Rectal smooth muscle tissue (tissue), 1 donor: ENCODE results near the gene HEPHL1.
A peak's percentile ranks its signal among the peaks of the same experiment; 100 is the strongest.

Source experiments
- H3K27ac ChIP-seq: one replicate; pipeline ENCODE4 v1.7.0; 2013; ENCODE audit warnings: low read depth, low read length, inconsistent platforms
- H3K27me3 ChIP-seq: one replicate; pipeline ENCODE4 v1.7.0; 2013; ENCODE audit warnings: low read length; ENCODE audit not compliant: control insufficient read depth, insufficient read depth
- H3K36me3 ChIP-seq: one replicate; pipeline ENCODE4 v1.7.0; 2013; ENCODE audit warnings: low read length; ENCODE audit not compliant: control insufficient read depth, insufficient read depth
- H3K4me1 ChIP-seq: one replicate; pipeline ENCODE4 v1.7.0; 2013; ENCODE audit warnings: low read length; ENCODE audit not compliant: control insufficient read depth, insufficient read depth
- H3K4me3 ChIP-seq: one replicate; pipeline ENCODE4 v1.7.0; 2013; ENCODE audit warnings: low read length
- H3K9ac ChIP-seq: one replicate; pipeline ENCODE4 v1.7.0; 2013; ENCODE audit warnings: low read length

Gene HEPHL1

GRCh38 chr11:94128291-94128745 lies 107.2 kb downstream of the HEPHL1 start:
- no peaks in the 10 kb centered on the region for H3K36me3 ChIP-seq
- peak overlapping the region; percentile 34 for H3K9ac ChIP-seq
- H3K27me3 ChIP-seq, result no peaks in the 10 kb centered on the region
- H3K4me1 ChIP-seq, result peaks cover 16% of the 10 kb centered on the region
- peak overlapping the region; percentile 82 for H3K27ac ChIP-seq
- peak overlapping the region; percentile 86 for H3K4me3 ChIP-seq

GRCh38 chr11:94128746-94129511 lies 107.8 kb downstream of the HEPHL1 start, which contains the start of gene PANX1:
Gene PANX1 (plus strand): TSS chr11:94128841. CDS start chr11:94129313, 472 bp downstream.
- Histone ChIP-seq H3K27ac (peak within 1 kb of the TSS; percentile 82), H3K27me3 (no peaks in the 10 kb centered on the region), H3K4me3 (peak within 1 kb of the TSS; percentile 86), H3K36me3 (no peaks in the 10 kb centered on the region), H3K9ac (peak within 1 kb of the TSS; percentile 34), H3K4me1 (peaks cover 16% of the 10 kb centered on the region)

- Histone ChIP-seq H3K36me3 (no peaks in the 10 kb centered on the region), H3K27ac (peak overlapping the region; percentile 82), H3K4me3 (peak overlapping the region; percentile 86), H3K9ac (peak overlapping the region; percentile 34), H3K4me1 (peaks cover 17% of the 10 kb centered on the region), H3K27me3 (no peaks in the 10 kb centered on the region)
Measured at GRCh38 chr11:94129512-94130297, 108.6 kb downstream of the HEPHL1 start.

GRCh38 chr11:94130298-94131046 lies 109.3 kb downstream of the HEPHL1 start:
- Histone ChIP-seq H3K4me1 (peaks cover 25% of the 10 kb centered on the region), H3K27ac (peak overlapping the region; percentile 82), H3K4me3 (peak overlapping the region; percentile 6)

GRCh38 chr11:94131047-94131717 lies 110.0 kb downstream of the HEPHL1 start:
- Histone ChIP-seq H3K4me3 (peak overlapping the region; percentile 5), H3K4me1 (peaks cover 32% of the 10 kb centered on the region), H3K9ac (no peak overlapping the region), H3K27ac (peak overlapping the region; percentile 11), H3K27me3 (no peaks in the 10 kb centered on the region), H3K36me3 (no peaks in the 10 kb centered on the region)

More at GRCh38 chr11:94130298-94131046, 109.3 kb downstream of the HEPHL1 start:
- H3K9ac ChIP-seq, result no peak overlapping the region
- H3K36me3 ChIP-seq, result no peaks in the 10 kb centered on the region
- H3K27me3 ChIP-seq, result no peaks in the 10 kb centered on the region

- Histone ChIP-seq H3K36me3 (no peaks in the 10 kb centered on the region), H3K4me3 (no peak overlapping the region), H3K4me1 (peaks cover 32% of the 10 kb centered on the region), H3K27me3 (no peaks in the 10 kb centered on the region), H3K9ac (no peak overlapping the region), H3K27ac (peak overlapping the region; percentile 11)
Measured at GRCh38 chr11:94131718-94132115, 110.6 kb downstream of the HEPHL1 start.

- no peak overlapping the region for H3K27ac ChIP-seq
- H3K36me3 ChIP-seq, result no peaks in the 10 kb centered on the region
- H3K4me3 ChIP-seq, result no peak overlapping the region
- H3K9ac ChIP-seq, result no peak overlapping the region
- H3K4me1 ChIP-seq, result peaks cover 32% of the 10 kb centered on the region
- no peaks in the 10 kb centered on the region for H3K27me3 ChIP-seq
Measured at GRCh38 chr11:94132152-94132558, 111.0 kb downstream of the HEPHL1 start.

- H3K36me3 ChIP-seq, result no peaks in the 10 kb centered on the region
- H3K27me3 ChIP-seq, result no peaks in the 10 kb centered on the region
- H3K4me3 ChIP-seq, result no peak overlapping the region
- H3K27ac ChIP-seq, result no peak overlapping the region
- peaks cover 26% of the 10 kb centered on the region for H3K4me1 ChIP-seq
- H3K9ac ChIP-seq, result no peak overlapping the region
Measured at GRCh38 chr11:94132823-94133408, 111.8 kb downstream of the HEPHL1 start.

- no peak overlapping the region for H3K9ac ChIP-seq
- H3K27ac ChIP-seq, result no peak overlapping the region
- H3K4me3 ChIP-seq, result no peak overlapping the region
- peaks cover 23% of the 10 kb centered on the region for H3K4me1 ChIP-seq
- H3K36me3 ChIP-seq, result no peaks in the 10 kb centered on the region
- H3K27me3 ChIP-seq, result no peaks in the 10 kb centered on the region
Measured at GRCh38 chr11:94133752-94134151, 112.6 kb downstream of the HEPHL1 start.

GRCh38 chr11:94134651-94135512 lies 113.7 kb downstream of the HEPHL1 start:
- no peak overlapping the region for H3K4me3 ChIP-seq
- no peak overlapping the region for H3K9ac ChIP-seq
- no peaks in the 10 kb centered on the region for H3K36me3 ChIP-seq
- H3K27me3 ChIP-seq, result no peaks in the 10 kb centered on the region
- peaks cover 21% of the 10 kb centered on the region for H3K4me1 ChIP-seq
- peak overlapping the region; percentile 75 for H3K27ac ChIP-seq

- H3K27me3 ChIP-seq, result no peaks in the 10 kb centered on the region
- no peak overlapping the region for H3K9ac ChIP-seq
- H3K4me3 ChIP-seq, result no peak overlapping the region
- no peak overlapping the region for H3K27ac ChIP-seq
- no peaks in the 10 kb centered on the region for H3K36me3 ChIP-seq
- peaks cover 16% of the 10 kb centered on the region for H3K4me1 ChIP-seq
Measured at GRCh38 chr11:94139416-94139815, 118.3 kb downstream of the HEPHL1 start.
